ENCODE data around the gene CFAP46. TPM values are rescaled to one million over a fixed set of nuclear protein-coding genes. Genes with fewer than 3 reads are reported as not detected.

CFAP46 gene
- total RNA-seq, 2 experiments from 2014 or later = not detected

- H3K9me3 ChIP-seq (ENCODE audit: low read length) = no peaks in the 10 kb centered on the region
- H3K79me2 ChIP-seq (ENCODE audit: insufficient read depth, low read depth, low read length) = no peaks in the 10 kb centered on the region
- no peak overlapping the region for H2AFZ ChIP-seq (ENCODE audit: low read length)
- no peaks in the 10 kb centered on the region for H3K4me1 ChIP-seq (ENCODE audit: insufficient read depth, low read length, poor library complexity, severe bottlenecking)
- TF ChIP-seq CTCF (conservative IDR thresholded peaks at IDR 0.05; ENCODE audit: low read length) (no peak), EZH2phosphoT487 (IDR thresholded peaks at IDR 0.05; ENCODE audit: borderline replicate concordance, low read depth, low read length) (no peak)
- POLR2A ChIA-PET = no interaction called here
- DNase-seq (ENCODE audit: low spot score) = no peak
- H3K4me2 ChIP-seq (ENCODE audit: low read length) = no peak overlapping the region
- H4K20me1 ChIP-seq (ENCODE audit: insufficient read depth, low read length) = no peaks in the 10 kb centered on the region
- intact Hi-C loops (cut with micrococcal nuclease; ENCODE audit: unreplicated experiment) = no loop called here
- CTCF ChIA-PET (ENCODE audit: unreplicated experiment) = no interaction called here
- H3K27ac ChIP-seq (ENCODE audit: low read depth, low read length, poor library complexity, severe bottlenecking) = no peak overlapping the region
- no peak overlapping the region for H3K4me3 ChIP-seq (ENCODE audit: low read depth, low read length, poor library complexity, severe bottlenecking)
- no TSS peak for BruUV-seq (replicated peaks)
- H3K9me2 ChIP-seq (ENCODE audit: insufficient read depth, low read length) = no peaks in the 10 kb centered on the region
- H3K36me3 ChIP-seq (ENCODE audit: insufficient read depth, low read length) = no peaks in the 10 kb centered on the region
These were observed 43.2 kb downstream of the CFAP46 start for GRCh38 chr10:132899054-132899750.

GRCh38 chr10:132898391-132899053 lies 43.8 kb downstream of the CFAP46 start:
- no peak overlapping the region for H3K4me2 ChIP-seq (ENCODE audit: low read length)
- no peaks in the 10 kb centered on the region for H3K36me3 ChIP-seq (ENCODE audit: insufficient read depth, low read length)
- DNase-seq (ENCODE audit: low spot score) = no peak
- no peak for TF ChIP-seq EZH2phosphoT487 (IDR thresholded peaks at IDR 0.05; ENCODE audit: borderline replicate concordance, low read depth, low read length)
- no peaks in the 10 kb centered on the region for H3K9me2 ChIP-seq (ENCODE audit: insufficient read depth, low read length)
- no peak overlapping the region for H2AFZ ChIP-seq (ENCODE audit: low read length)
- H3K4me1 ChIP-seq (ENCODE audit: insufficient read depth, low read length, poor library complexity, severe bottlenecking) = no peaks in the 10 kb centered on the region
- intact Hi-C loops (cut with micrococcal nuclease; ENCODE audit: unreplicated experiment) = no loop called here
- no peak overlapping the region for H3K4me3 ChIP-seq (ENCODE audit: low read depth, low read length, poor library complexity, severe bottlenecking)
- no peaks in the 10 kb centered on the region for H3K79me2 ChIP-seq (ENCODE audit: insufficient read depth, low read depth, low read length)
- CTCF ChIA-PET (ENCODE audit: unreplicated experiment) = no interaction called here
- BruUV-seq (replicated peaks) = no TSS peak
- no peak overlapping the region for H3K27ac ChIP-seq (ENCODE audit: low read depth, low read length, poor library complexity, severe bottlenecking)
- no peaks in the 10 kb centered on the region for H4K20me1 ChIP-seq (ENCODE audit: insufficient read depth, low read length)
- H3K9me3 ChIP-seq (ENCODE audit: low read length) = no peaks in the 10 kb centered on the region
- POLR2A ChIA-PET = no interaction called here

GRCh38 chr10:132897516-132898381 lies 44.6 kb downstream of the CFAP46 start:
- no peak overlapping the region for H3K4me3 ChIP-seq (ENCODE audit: low read depth, low read length, poor library complexity, severe bottlenecking)
- no peak overlapping the region for H2AFZ ChIP-seq (ENCODE audit: low read length)
- no peak for DNase-seq (ENCODE audit: low spot score)
- H3K4me2 ChIP-seq (ENCODE audit: low read length) = no peak overlapping the region
- POLR2A ChIA-PET = no interaction called here
- H4K20me1 ChIP-seq (ENCODE audit: insufficient read depth, low read length) = no peaks in the 10 kb centered on the region
- no peak overlapping the region for H3K27ac ChIP-seq (ENCODE audit: low read depth, low read length, poor library complexity, severe bottlenecking)
- H3K79me2 ChIP-seq (ENCODE audit: insufficient read depth, low read depth, low read length) = no peaks in the 10 kb centered on the region
- no peaks in the 10 kb centered on the region for H3K4me1 ChIP-seq (ENCODE audit: insufficient read depth, low read length, poor library complexity, severe bottlenecking)
- no peak for TF ChIP-seq CTCF (conservative IDR thresholded peaks at IDR 0.05; ENCODE audit: low read length)
- TF ChIP-seq EZH2phosphoT487 (IDR thresholded peaks at IDR 0.05; ENCODE audit: borderline replicate concordance, low read depth, low read length) = no peak
- H3K9me3 ChIP-seq (ENCODE audit: low read length) = no peaks in the 10 kb centered on the region
- intact Hi-C loops (cut with micrococcal nuclease; ENCODE audit: unreplicated experiment) = no loop called here
- no peaks in the 10 kb centered on the region for H3K36me3 ChIP-seq (ENCODE audit: insufficient read depth, low read length)
- H3K9me2 ChIP-seq (ENCODE audit: insufficient read depth, low read length) = no peaks in the 10 kb centered on the region
- CTCF ChIA-PET (ENCODE audit: unreplicated experiment) = no interaction called here
- BruUV-seq (replicated peaks) = no TSS peak
